GM19397 (cell line): ENCODE data around the gene ANKRD16.

ENCODE experiments used
- ATAC-seq: cut with Tn5 transposase; IDR thresholded peaks from one replicate; pipeline ENCODE4 v1.9.1; 2021; ENCODE audit warnings: mild to moderate bottlenecking, moderate library complexity; ENCODE audit not compliant: unreplicated experiment

ANKRD16 gene

DNA sequence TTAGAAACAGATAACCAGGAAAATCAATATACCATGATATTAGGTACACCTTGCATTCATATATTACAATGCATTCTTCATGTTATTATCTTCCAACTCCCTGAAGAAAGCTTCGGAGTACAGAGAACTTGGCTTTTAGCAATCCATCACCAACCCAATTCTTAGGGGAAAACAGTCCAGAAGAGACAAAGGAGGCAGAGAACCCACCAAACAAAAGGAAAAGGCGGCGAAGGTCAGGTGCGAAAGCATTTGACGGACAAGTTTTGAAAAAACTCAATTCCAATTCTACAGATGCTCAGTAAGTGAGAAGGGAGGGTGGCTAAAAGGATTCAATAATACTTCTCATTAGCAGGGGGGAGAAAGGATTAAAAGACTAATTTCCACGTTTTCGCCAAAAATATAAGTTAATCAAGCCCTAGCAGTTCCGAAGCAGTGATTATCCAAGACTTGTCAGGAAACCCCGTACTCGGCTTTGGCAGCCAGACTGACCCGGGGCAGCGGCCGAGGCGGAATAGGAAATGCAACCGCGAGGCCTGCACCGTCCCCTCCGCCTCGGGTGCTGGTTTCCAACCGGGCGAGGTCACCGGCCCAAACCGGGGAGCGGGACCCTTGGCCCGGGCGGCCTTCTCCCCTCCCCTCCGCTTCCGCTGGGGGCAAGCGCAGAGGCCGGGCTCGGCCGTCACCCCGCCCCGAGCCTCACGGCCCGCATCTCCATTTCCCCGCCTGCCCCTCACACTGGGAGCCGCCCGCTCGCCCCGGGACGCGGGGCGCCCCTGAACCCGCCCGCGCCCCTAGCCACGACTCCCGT is 77.2 kb downstream of the ANKRD16 start:
- ATAC-seq = peak; percentile 27
